ENCODE data around the gene PPFIA3.
A peak's percentile ranks its signal among the peaks of the same experiment; 100 is the strongest.
"Not testable (repeated sequence)": the region's sequence is repeated elsewhere in the genome, so short reads cannot be mapped to it uniquely, and the experiment has no call there.

PPFIA3 gene

GRCh38 chr19:49119411-49120324 is at the start of gene PPFIA3:
PPFIA3 (plus strand) TSS chr19:49119544; CDS start chr19:49127874, 8,330 bp downstream.
- intact Hi-C loops (cut with DNase I) = no loop called here
- peak; percentile 34 to 93 (median 56) for DNase-seq

DNA sequence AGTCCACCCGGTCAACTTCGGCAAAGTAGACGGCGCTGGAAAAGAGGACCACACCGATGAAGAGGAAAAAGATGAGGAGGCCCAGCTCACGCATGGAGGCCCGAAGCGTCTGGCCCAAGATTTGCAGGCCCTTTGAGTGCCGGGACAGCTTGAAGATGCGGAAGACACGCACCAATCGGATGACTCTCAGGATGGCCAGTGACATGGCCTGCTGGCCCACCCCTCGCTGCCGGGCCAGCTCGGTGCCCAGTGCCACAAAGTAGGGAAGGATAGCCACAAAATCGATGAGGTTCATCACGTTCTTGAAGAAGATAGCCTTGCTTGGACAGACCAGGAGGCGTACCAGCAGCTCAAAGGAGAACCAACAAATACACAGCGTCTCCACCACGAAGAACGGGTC is 48.9 kb upstream of the PPFIA3 start:
- intact Hi-C loops (cut with DNase I) = no loop called here
- no peak for DNase-seq

- intact Hi-C loops (cut with DNase I) = no loop called here
- DNase-seq = no peak
Measured at GRCh38 chr19:49071860-49072547, 47.3 kb upstream of the PPFIA3 start.

GRCh38 chr19:49073514-49074378 is 45.6 kb upstream of the PPFIA3 start:
- intact Hi-C loops (cut with DNase I) = no loop called here
- DNase-seq = peak in 1 of 10 donors; percentile 4

GRCh38 chr19:49074869-49075268 is 44.5 kb upstream of the PPFIA3 start:
- intact Hi-C loops (cut with DNase I) = not testable (repeated sequence)
- DNase-seq = peak in 9 of 10 donors; percentile 24 to 93 (median 54)

DNA sequence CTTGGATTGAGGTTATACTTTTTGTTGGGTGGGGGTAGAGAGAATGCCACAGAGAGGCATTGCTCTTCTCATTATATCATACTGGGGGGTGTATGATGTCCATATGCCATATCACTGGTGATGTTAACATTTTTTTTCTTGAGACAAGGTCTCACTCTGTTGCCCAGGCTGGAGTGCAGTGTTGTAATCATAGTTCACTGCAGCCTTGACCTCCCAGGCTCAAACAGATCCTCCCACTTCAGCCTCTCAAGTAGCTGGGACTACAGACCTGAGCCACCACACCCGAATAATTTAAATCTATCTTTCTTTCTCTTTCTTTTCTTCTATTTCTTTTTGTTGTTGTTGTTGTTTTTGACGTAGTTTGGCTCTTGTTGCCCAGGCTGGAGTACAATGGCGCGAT is 39.0 kb upstream of the PPFIA3 start:
- intact Hi-C loops (cut with DNase I) = no loop called here
- DNase-seq = no peak

DNA sequence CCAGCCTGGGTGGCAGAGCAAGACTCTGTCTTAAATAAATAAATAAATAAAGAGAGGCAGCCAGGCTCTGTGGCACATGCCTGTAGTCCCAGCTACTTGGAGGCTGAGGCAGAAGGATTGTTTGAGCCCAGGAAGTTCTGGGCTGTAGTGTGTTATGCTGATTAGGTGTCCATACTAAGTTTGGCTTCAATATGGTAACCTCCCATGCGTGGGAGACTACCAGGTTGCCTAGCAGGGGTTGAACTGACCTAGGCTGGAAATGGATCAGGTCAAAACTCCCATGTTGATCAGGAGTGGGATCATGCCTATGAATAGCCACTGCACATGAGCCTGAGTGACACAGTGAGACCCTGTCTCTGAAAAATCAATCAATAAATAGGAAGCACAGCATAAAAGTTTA is 38.1 kb upstream of the PPFIA3 start:
- intact Hi-C loops (cut with DNase I) = no loop called here
- no peak for DNase-seq

- intact Hi-C loops (cut with DNase I) = no loop called here
- peak in 1 of 10 donors; percentile 49 for DNase-seq
Measured at GRCh38 chr19:49084206-49085019, 34.9 kb upstream of the PPFIA3 start.

DNA sequence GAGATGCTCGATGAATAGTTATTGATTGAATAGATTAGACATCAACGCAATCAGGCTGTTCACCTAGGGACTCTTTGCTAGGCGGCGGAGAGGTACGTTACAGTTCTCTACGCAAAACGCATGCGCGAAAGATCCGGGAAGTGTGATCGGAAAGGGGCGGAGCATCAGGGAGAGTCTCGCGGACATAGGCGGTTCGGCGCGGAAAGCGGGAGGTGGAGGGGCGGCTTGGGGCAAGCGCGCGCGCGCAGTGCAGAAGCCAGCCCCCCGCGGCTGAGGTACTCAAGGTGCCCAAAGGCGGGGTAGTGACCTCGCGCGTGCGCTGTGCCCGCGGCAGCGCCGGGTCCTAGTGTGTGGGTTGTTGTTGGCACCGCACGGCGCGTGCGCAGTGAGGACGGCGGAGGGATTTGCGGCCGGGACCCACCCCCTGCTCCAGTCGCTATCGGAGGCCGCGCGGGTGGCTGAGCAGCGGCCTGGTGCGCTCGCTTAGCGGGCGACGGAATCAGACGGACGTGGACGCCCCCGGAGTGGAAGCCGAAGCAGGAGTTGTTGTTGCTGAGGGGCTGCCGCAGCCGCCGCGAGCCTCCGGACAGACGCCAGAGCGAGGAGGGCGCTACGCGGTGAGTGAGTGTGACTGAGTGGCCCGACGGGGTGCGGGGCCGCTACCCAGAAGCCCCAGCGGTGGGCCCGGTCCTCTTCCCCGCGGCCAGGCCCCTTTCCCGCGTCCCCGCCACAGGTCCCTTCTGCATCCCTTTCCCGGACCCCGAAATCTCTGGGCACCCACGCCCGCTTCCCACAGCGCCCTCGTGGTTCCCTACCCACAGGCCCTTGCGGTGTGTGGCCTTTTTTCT is 34.1 kb upstream of the PPFIA3 start, which contains the start of gene SNRNP70:
TSS of gene SNRNP70 (plus strand) at position 432 of the 848 bp plus-strand sequence. CDS start 964 bp downstream, outside the sequence.
- DNase-seq = peak; percentile 96 to 100 (median 97)
- intact Hi-C loops (cut with DNase I) = no loop called here

DNA sequence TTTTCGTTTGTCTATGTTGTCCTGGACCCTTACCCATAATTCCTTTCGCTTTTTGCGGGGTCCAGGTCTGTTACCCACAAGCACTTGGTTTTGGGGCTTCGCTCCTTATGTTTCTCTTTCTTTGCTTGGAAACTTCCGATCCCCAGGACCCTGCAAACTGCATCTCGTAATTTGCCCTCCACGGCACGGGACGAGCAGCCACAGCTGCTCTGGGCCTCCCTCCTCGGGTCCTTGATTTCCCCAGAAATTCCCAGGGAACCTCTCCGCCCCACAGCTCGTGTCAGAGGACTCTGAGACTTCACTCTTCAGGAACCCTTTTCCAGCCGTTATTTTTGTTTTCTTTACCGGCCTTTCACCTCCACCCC is 33.5 kb upstream of the PPFIA3 start:
- intact Hi-C loops (cut with DNase I) = no loop called here

GRCh38 chr19:49086296-49086695 is 33.0 kb upstream of the PPFIA3 start:
- no peak for DNase-seq
- intact Hi-C loops (cut with DNase I) = no loop called here

More for the DNA sequence above, 33.5 kb upstream of the PPFIA3 start:
- peak in 1 of 10 donors; percentile 52 for DNase-seq

GRCh38 chr19:49091391-49092038 is 27.8 kb upstream of the PPFIA3 start:
- intact Hi-C loops (cut with DNase I) = no loop called here
- peak in 1 of 10 donors; percentile 23 for DNase-seq

- intact Hi-C loops (cut with DNase I) = no loop called here
- DNase-seq = no peak
Measured at GRCh38 chr19:49092686-49093085, 26.7 kb upstream of the PPFIA3 start.

DNA sequence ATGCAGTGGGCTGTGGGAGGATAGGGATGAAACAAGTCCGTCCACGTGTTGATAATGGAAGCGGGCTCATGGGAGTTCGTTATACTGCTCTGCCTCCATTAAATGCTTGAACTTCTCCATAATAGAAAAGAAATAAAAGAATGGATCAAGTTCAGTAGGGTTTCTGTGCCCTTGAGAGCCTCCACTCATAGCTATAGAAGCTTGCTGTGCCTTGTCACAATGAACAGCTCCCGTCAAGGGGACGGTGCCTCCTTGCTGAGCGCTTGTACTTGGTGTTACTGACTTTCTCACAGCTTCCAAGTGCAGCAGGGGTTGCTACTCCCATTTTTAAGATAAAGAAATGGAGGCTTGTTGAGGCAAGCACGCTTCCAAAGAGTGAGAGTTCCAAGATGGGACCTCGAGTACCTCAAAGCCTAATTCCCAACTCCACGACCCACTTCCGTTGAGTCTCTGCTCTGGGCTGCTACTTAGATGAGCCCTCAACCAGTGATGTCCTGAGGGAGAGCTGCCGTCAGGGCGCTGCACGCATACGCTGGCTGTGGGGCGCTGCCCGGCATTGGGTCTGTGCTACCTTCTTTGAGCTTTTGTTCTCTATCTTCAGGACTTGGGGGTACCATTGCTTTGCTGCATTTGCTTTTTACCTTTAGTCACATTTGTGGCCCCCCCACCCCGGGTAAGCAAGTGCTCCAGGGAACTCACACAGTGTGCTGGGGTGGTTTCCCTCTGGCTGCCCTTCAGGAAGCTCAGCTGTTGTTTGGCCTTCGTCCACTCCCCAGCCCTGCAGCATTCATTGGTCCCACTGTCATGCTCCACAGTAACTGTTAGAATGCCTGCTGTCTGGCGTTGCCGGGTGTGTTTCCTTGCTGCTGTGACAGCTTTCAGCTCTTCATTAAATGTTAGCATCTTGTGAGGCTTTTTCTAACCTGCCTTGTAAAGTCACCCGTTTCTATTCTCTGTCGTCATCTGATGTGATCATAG is 24.6 kb upstream of the PPFIA3 start:
- peak; percentile 9 to 92 (median 46) for DNase-seq
- intact Hi-C loops (cut with DNase I) = loop anchor here (5.0 kb wide), 2 partner anchors 53 to 113 kb away; no protein-coding TSS in a partner anchor

GRCh38 chr19:49097453-49098288 is 21.7 kb upstream of the PPFIA3 start:
- intact Hi-C loops (cut with DNase I) = loop anchor here (5.0 kb wide), 2 partner anchors 50 to 110 kb away; no protein-coding TSS in a partner anchor
- DNase-seq = peak; percentile 54 to 96 (median 78)

- DNase-seq = no peak
- intact Hi-C loops (cut with DNase I) = loop anchor here (5.0 kb wide), 2 partner anchors 49 to 109 kb away; no protein-coding TSS in a partner anchor
Measured at GRCh38 chr19:49098795-49099194, 20.5 kb upstream of the PPFIA3 start.

All from posterior cingulate gyrus (tissue), 11 donors.